ENCODE results near the gene TAF5. TPM values are rescaled to one million over a fixed set of nuclear protein-coding genes. Genes with fewer than 3 reads are reported as not detected.

Gene TAF5
- 1 to 10 TPM; 3.9 to 6.6 (median 4.3) TPM for total RNA-seq
- polyA plus RNA-seq: 1 to 10 TPM; 2.5 to 3.9 TPM
- long read RNA-seq, donor 1, partial matches to known transcripts: 0 of 1 reads
- long read RNA-seq, donor 1, other reads (novel, unspliced or antisense): 1 of 1 reads
- long read RNA-seq, donor 2, transcript TAF5-201 (11 exons, 3,268 nt): major isoform, 6 of 6 reads
- long read RNA-seq, donor 2, partial matches to known transcripts: 0 of 6 reads
- long read RNA-seq, donor 2, other reads (novel, unspliced or antisense): 0 of 6 reads
- long read RNA-seq, donor 3, transcript TAF5-201 (11 exons, 3,268 nt): major isoform, 12 of 15 reads
- long read RNA-seq, donor 3, partial matches to known transcripts: 1 of 15 reads
- long read RNA-seq, donor 3, other reads (novel, unspliced or antisense): 2 of 15 reads

DNA sequence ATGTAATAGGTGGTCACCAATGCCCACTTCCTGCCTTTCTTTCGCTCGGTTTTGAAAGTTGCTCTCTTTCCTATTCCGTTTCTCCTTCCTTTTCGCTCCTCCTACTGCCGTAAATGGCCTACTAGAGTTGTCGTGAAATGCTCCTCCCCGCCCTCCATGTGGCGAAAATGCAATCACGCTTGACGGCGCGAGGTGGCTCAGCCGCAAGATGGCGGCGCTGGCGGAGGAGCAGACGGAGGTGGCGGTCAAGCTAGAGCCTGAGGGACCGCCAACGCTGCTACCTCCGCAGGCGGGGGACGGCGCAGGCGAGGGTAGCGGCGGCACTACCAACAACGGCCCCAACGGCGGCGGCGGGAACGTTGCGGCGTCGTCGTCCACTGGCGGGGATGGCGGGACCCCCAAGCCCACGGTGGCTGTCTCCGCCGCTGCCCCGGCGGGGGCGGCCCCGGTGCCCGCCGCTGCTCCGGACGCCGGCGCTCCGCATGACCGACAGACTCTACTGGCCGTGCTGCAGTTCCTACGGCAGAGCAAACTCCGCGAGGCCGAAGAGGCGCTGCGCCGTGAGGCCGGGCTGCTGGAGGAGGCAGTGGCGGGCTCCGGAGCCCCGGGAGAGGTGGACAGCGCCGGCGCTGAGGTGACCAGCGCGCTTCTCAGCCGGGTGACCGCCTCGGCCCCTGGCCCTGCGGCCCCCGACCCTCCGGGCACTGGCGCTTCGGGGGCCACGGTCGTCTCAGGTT lies at the start of gene TAF5:
Gene TAF5, plus strand, starts transcription at position 195 of the 737 bp plus-strand sequence. Its CDS starts 14 bp downstream, at position 209.
- H3K4me1 ChIP-seq (ENCODE audit: insufficient read depth): peaks cover 5% of the 10 kb centered on the region
- no peaks in the 10 kb centered on the region for H3K9me3 ChIP-seq
- no peaks in the 10 kb centered on the region for H3K27me3 ChIP-seq
- no peaks in the 10 kb centered on the region for H3K36me3 ChIP-seq
- WGBS, 3 donors: 0 to 1% (median 0%) methylated on average over 45 to 81 of the region's 81 CpGs
- peak within 1 kb of the TSS; percentile 51 to 76 for H3K27ac ChIP-seq
- intact Hi-C loops (cut with DNase I): no loop called here
- peak; percentile 89 to 92 (median 90) for DNase-seq
- peak; percentile 92 for TF ChIP-seq POLR2A (IDR thresholded peaks at IDR 0.05)
- peak in 2 of 3 donors; percentile 9 to 43 for TF ChIP-seq CTCF (IDR thresholded peaks at IDR 0.05)
- no peak for TF ChIP-seq EP300 (IDR thresholded peaks at IDR 0.05)
- H3K4me3 ChIP-seq: peak within 1 kb of the TSS; percentile 61

DNA sequence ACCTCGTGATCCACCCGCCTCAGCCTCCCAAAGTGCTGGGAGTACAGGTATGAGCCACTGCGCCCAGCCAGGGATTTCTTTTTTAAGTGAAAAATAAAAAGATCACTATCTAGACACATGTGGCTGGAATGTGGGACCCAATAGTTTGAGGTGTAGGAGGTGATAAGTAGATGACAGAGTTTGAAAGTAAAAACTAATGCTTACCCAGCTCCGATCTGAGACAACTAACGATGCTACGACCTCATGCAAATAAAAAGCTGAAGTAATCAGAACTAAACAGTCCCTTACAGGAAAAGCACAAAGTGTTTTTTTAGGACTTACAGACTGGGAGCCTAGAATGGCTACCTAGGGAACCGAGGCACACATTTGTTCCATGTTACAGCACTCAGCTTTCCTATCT lies 39.9 kb upstream of the TAF5 start:
- intact Hi-C loops (cut with DNase I): no loop called here
- Histone ChIP-seq H3K4me3 (no peak overlapping the region), H3K9me3 (no peaks in the 10 kb centered on the region), H3K27ac (no peak overlapping the region), H3K27me3 (no peaks in the 10 kb centered on the region), H3K36me3 (no peaks in the 10 kb centered on the region), H3K4me1 (ENCODE audit: insufficient read depth) (no peaks in the 10 kb centered on the region)
- no peak for DNase-seq
- no peak for TF ChIP-seq EP300 (IDR thresholded peaks at IDR 0.05)
- no peak for TF ChIP-seq CTCF (IDR thresholded peaks at IDR 0.05)
- no peak for TF ChIP-seq POLR2A (IDR thresholded peaks at IDR 0.05)
- 89 to 94% (median 93%) methylated on average over 7 of the region's 7 CpGs for WGBS, 3 donors

GRCh38 chr10:103333934-103334520 lies 33.7 kb upstream of the TAF5 start:
- DNase-seq: no peak
- Histone ChIP-seq H3K4me1 (ENCODE audit: insufficient read depth) (no peaks in the 10 kb centered on the region), H3K27ac (no peak overlapping the region), H3K27me3 (no peaks in the 10 kb centered on the region), H3K9me3 (no peaks in the 10 kb centered on the region), H3K36me3 (no peaks in the 10 kb centered on the region), H3K4me3 (no peak overlapping the region)
- TF ChIP-seq CTCF (IDR thresholded peaks at IDR 0.05) (no peak), EP300 (IDR thresholded peaks at IDR 0.05) (no peak), POLR2A (IDR thresholded peaks at IDR 0.05) (no peak)
- intact Hi-C loops (cut with DNase I): no loop called here
- WGBS, 3 donors: 77 to 81% (median 80%) methylated on average over 2 of the region's 2 CpGs

DNA sequence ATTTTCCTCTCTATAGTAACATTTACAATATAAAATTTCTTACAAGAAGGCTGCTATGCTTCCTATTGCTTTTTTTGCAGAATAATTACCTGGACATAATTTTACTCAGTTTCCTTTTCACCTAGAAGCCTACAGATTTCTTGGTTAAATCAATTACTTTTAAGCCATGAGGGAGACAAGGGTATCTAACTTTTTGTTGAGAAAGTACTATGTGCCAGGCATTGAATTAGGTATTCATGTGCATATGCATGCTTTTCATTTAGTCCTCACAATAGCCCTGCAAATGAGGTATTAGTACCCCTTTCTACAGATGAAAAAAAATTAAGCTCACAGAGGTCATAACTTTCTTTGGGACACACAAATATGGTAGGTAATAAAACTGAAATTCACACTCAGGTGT lies 33.2 kb upstream of the TAF5 start:
- Histone ChIP-seq H3K4me1 (ENCODE audit: insufficient read depth) (no peaks in the 10 kb centered on the region), H3K9me3 (no peaks in the 10 kb centered on the region), H3K36me3 (no peaks in the 10 kb centered on the region), H3K27ac (no peak overlapping the region), H3K4me3 (no peak overlapping the region), H3K27me3 (no peaks in the 10 kb centered on the region)
- intact Hi-C loops (cut with DNase I): no loop called here
- DNase-seq: no peak
- TF ChIP-seq EP300 (IDR thresholded peaks at IDR 0.05) (no peak), POLR2A (IDR thresholded peaks at IDR 0.05) (no peak), CTCF (IDR thresholded peaks at IDR 0.05) (no peak)
